ENCODE data around the gene CNP. TPM values are rescaled to one million over a fixed set of nuclear protein-coding genes. Genes with fewer than 3 reads are reported as not detected.

The CNP gene
- total RNA-seq: 10 to 100 TPM; 89.8 to 91.0 TPM

DNA sequence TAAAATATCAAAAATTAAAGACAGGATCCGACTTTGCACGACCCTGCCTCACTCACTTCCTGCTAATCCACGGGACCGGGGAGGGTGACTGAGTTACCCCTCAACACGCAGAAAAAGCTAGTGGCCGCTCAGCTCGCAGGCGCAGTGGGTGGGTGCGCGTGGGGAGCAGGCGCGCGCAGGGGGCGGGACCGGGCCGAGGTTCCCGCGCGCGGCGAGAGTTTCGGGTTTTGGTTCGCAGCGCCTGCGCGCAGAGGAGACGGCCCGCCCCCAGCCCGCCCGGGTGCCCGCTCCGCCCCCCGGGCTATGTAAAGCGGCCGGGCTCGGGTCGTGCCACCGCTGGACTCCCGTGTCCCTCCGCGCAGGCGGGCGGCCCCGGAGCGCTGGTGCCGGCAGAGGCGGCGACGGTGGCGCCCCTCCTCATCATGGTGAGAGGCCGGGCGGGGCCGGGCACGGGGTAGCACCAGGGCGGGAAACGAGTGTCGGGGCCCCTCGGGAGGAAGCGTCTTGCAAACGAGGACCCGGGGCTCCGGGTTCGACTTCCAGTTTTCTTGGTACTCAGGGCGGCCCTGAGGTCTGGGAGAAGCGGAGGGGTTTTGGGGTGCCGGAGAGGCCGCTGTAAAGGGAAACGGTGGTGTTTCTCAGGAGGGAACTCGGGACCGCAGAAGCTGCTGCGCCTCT, at the start of gene CNP:
CNP (plus strand) TSS at position 333 of the 678 bp plus-strand sequence; CDS start at position 423, 90 bp downstream.
- H3K9me3 Mint-ChIP-seq: no peaks in the 10 kb centered on the region
- DNase-seq: peak; percentile 93
- peak within 1 kb of the TSS; percentile 84 for H3K27ac Mint-ChIP-seq
- POLR2A ChIA-PET: interaction anchor here (0.5 to 6.4 kb wide), 39 partner anchors 9 to 1680 kb away, joined by 3 to 118 read pairs (median 4); partner anchors contain the start of genes ACLY, DHX58, DNAJC7 and EIF1
- H3K36me3 Mint-ChIP-seq (ENCODE audit: low read depth): peaks cover 28% of the 10 kb centered on the region
- no peaks in the 10 kb centered on the region for H3K27me3 Mint-ChIP-seq
- peak within 1 kb of the TSS; percentile 81 for H3K4me3 Mint-ChIP-seq
- peaks cover 50% of the 10 kb centered on the region for H3K4me1 Mint-ChIP-seq
- CTCF ChIA-PET: interaction anchor here (0.7 to 4.2 kb wide), 14 partner anchors 9 to 256 kb away, joined by 3 to 19 read pairs (median 5); partner anchors contain the start of genes DHX58, DNAJC7, NKIRAS2 and ODAD4

DNA sequence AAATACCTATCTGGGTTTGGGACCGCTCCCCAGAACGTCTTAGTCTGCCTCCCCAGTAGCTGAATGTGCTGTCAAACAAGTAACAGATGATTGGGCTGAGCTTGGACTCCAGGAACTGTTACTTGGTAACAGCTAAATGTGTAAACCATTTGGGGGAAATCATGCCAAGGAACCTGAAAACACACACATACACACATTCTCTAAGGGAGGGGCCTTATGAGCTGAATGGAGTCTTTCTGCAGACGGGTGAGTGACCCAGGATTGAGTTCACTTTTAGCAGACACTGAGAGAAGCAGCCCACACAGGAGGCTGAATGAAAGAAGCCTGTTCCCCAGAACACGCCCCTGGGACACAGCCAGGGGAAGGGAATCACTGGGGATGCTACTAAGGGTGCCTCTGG, 49.4 kb upstream of the CNP start:
- peaks cover 41% of the 10 kb centered on the region for H3K4me1 Mint-ChIP-seq
- ChIA-PET CTCF (interaction anchor here (1.2 to 2.5 kb wide), 4 partner anchors 13 to 131 kb away, joined by 3 to 21 read pairs (median 8); partner anchors contain the start of genes DNAJC7, JUP and ODAD4), POLR2A (interaction anchor here (1.0 to 4.0 kb wide), 13 partner anchors 8 to 228 kb away, joined by 3 to 108 read pairs (median 9); partner anchors contain the start of genes CNP, DHX58, DNAJC7 and EIF1)
- DNase-seq: no peak
- H3K4me3 Mint-ChIP-seq: peak overlapping the region; percentile 96
- no peaks in the 10 kb centered on the region for H3K9me3 Mint-ChIP-seq
- peaks cover 41% of the 10 kb centered on the region for H3K36me3 Mint-ChIP-seq (ENCODE audit: low read depth)
- H3K27me3 Mint-ChIP-seq: no peaks in the 10 kb centered on the region
- peak overlapping the region; percentile 90 for H3K27ac Mint-ChIP-seq

DNA sequence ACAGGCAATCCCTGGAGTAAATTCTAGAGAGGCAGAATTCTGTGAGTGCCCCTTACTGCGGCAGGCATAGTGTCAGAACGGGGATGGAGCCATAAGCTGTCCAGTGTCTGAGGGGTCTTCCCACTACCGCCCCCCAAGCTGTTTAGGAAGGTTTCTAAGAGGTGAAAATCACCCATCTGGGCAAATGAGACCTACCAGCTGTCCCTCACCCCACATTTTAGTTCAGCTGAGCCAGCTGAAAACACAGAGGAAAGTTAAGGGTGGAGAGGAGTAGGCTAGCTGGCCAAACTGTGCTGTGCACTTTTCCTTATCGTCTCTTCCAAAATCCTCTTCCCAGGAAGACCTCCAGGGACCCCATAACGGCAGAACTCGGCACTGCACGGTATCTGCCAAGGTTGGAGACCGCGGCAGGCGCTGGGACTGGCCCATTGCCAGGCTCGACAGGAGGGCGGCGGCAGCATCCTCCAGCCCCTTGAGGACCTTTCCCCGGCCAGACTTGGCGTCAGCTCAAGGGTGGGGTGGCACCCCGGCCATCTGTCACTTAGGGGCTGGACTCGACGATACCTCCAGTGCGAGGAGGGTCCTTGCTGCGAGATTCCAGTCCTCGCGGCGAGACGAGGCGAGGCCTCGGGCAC, 48.8 kb upstream of the CNP start:
- Mint-ChIP-seq H3K4me3 (peak overlapping the region; percentile 96), H3K27ac (peak overlapping the region; percentile 90), H3K27me3 (no peaks in the 10 kb centered on the region), H3K36me3 (ENCODE audit: low read depth) (peaks cover 35% of the 10 kb centered on the region), H3K9me3 (no peaks in the 10 kb centered on the region), H3K4me1 (peaks cover 41% of the 10 kb centered on the region)
- DNase-seq: peak; percentile 38
- ChIA-PET CTCF (interaction anchor here (1.0 to 2.5 kb wide), 9 partner anchors 11 to 229 kb away, joined by 3 to 21 read pairs (median 6); partner anchors contain the start of genes CNP, DNAJC7, EIF1 and JUP), POLR2A (interaction anchor here (0.7 to 4.0 kb wide), 25 partner anchors 9 to 1443 kb away, joined by 3 to 108 read pairs (median 4); partner anchors contain the start of genes CNP, DHX58, DNAJC7 and EIF1)

DNA sequence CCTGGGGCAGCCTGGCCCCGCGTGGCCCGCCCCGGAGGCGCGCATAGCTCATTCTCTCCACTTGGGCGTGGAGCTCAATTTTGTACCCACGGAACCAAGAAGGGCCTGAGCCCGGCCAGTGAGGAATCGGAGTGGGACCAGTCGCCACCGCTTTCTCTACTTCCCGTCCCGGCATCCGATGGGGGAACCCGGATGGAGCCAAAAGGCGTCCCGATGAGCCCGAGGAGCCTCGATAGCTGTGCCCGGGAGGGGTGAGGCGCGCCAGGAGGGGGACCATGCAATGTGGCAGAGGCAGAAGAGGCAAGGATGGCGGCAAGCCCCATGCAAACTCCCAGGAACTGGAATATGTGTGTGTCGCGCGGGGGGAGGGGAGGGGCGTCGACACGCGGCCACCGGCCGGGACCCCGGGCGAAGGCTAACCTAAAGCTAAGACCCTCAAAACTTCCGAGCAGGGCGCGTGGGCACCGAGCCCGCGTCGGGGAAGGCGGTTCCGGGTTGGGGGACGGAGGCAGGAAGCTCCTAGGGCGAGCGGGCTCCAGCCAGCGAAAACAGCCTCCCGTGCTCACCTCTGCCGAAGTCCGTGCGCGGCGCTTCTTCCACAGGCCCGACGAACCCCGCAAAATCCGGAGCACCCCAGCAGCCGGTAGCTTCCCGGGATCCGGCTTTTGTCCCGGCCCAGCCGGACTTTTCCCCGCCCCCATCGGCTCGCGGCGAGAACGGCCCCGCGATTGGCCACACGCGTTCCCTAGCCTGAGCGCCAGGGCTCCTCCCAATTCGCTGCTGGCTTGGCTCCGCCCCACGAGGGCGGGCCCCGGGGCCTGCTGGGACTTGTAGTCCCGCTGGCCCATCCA, 48.1 kb upstream of the CNP start, which contains the start of gene ACLY:
ACLY (minus strand) TSS at position 638 of the 851 bp plus-strand sequence. CDS start 5,078 bp downstream, outside the sequence.
- POLR2A ChIA-PET: interaction anchor here (0.5 to 4.0 kb wide), 27 partner anchors 9 to 1442 kb away, joined by 3 to 108 read pairs (median 4); partner anchors contain the start of genes CNP, DHX58, DNAJC7 and EIF1

DNA sequence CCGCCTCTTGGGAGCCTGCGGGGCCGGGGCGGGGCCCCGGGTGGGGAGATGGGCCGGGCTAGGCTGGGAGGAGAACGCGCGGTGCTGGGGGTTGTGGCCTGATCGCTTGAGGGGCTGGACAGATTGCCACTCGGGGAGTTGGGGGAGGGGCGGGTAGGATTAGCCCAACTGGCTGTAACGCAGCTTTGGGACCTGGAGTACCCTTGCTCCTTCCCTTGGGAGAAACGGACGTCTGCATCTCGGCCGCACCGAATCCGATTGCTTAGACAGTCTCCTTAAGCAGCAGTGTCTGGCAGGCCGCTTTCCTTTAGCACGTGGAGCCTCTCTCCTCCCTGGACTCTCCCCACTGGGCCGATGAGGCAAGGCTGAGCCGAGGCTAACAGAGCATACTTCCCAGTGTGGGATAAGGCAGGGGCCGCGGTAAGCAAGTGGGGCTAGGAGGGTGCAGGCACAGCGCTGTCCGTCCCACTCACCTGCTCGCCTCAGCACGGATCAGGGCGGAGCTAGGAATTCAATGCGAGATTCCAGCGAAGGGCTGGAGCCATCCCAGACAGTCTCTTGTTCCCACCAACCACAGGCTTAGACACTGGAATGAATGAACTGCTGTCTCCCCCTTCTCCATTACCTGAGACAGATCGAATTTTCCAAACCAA, 47.3 kb upstream of the CNP start:
- H3K4me3 Mint-ChIP-seq: peak overlapping the region; percentile 96

More for the DNA sequence above, 48.1 kb upstream of the CNP start, which contains the start of gene ACLY:
- Mint-ChIP-seq H3K36me3 (ENCODE audit: low read depth) (peaks cover 28% of the 10 kb centered on the region), H3K4me3 (peak within 1 kb of the TSS; percentile 96), H3K9me3 (no peaks in the 10 kb centered on the region), H3K4me1 (peaks cover 38% of the 10 kb centered on the region), H3K27ac (peak within 1 kb of the TSS; percentile 90), H3K27me3 (no peaks in the 10 kb centered on the region)
- CTCF ChIA-PET: interaction anchor here (0.8 to 2.5 kb wide), 14 partner anchors 10 to 240 kb away, joined by 3 to 21 read pairs (median 4); partner anchors contain the start of genes CNP, DNAJC7, EIF1 and JUP
- peak; percentile 97 for DNase-seq

DNA sequence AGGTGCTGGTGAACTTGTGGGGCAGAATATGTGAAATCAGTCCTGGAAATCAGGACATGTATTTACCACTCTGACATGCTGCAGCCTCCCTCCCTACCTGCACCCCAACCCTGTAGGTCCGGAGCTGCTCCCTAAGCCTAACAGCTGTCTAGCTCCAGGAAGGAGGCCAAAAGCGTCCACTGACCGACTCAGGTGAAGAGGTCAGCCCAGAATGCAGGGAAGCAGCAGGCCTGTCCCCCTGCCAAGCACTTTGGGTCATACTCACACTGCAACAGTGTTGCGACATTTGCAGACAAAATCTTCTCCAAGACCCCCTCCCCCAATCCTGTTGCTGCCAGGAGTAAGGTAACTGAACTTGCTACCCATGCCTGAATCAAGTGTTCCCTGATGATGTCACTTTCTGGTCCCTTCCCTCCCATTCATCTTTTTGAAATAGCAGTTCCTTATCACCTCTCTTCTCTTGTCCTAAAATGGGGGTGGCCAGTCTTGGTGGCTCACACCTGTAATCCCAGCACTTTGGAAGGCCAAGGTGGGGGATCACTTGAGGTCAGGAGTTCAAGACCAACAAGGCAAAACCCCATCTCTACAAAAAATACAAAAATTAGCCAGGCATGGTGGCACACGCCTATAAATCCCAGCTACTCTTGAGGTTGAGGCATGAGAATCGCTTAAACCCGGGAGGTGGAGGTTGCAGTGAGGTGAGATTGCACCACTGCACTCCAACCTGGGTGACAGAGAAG, 46.6 kb upstream of the CNP start:
- Mint-ChIP-seq H3K36me3 (ENCODE audit: low read depth) (peaks cover 18% of the 10 kb centered on the region), H3K4me3 (peak overlapping the region; percentile 52), H3K27ac (no peak overlapping the region), H3K27me3 (no peaks in the 10 kb centered on the region), H3K9me3 (no peaks in the 10 kb centered on the region), H3K4me1 (peaks cover 26% of the 10 kb centered on the region)
- no peak for DNase-seq
- ChIA-PET CTCF (interaction anchor here (0.6 kb wide), 1 partner anchor 230 kb away, joined by 3 read pairs; no protein-coding TSS in a partner anchor), POLR2A (interaction anchor here (2.9 to 4.0 kb wide), 2 partner anchors 10 to 56 kb away, joined by 22 to 108 read pairs; partner anchors contain the start of genes KLHL11 and ODAD4)

More for the DNA sequence above, 47.3 kb upstream of the CNP start:
- no peak for DNase-seq
- Mint-ChIP-seq H3K9me3 (no peaks in the 10 kb centered on the region), H3K27ac (peak overlapping the region; percentile 90), H3K27me3 (no peaks in the 10 kb centered on the region), H3K4me1 (peaks cover 33% of the 10 kb centered on the region), H3K36me3 (ENCODE audit: low read depth) (peaks cover 23% of the 10 kb centered on the region)
- ChIA-PET POLR2A (interaction anchor here (0.8 to 4.0 kb wide), 15 partner anchors 10 to 230 kb away, joined by 3 to 108 read pairs (median 8); partner anchors contain the start of genes CNP, DHX58, DNAJC7 and EIF1), CTCF (interaction anchor here (1.0 to 2.5 kb wide), 10 partner anchors 9 to 240 kb away, joined by 3 to 21 read pairs (median 4); partner anchors contain the start of genes DNAJC7, EIF1, KLHL11 and NKIRAS2)

DNA sequence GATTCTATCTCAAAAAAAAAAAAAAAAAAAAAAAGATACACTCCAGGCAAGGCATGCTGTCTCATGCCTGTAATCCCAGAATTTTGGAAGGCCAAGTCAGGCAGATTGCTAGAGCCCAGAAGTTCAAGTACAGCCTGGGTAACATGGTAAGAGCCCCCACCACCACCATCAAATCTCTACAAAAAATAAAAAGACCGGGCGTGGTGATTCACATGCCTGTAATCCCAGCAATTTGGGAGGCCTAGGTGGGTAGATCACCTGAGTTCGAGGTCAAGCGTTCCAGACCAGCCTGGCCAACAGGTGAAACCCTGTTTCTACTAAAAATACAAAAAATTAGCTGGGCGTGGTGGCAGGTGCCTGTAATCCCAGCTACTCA, 46.0 kb upstream of the CNP start:
- H3K36me3 Mint-ChIP-seq (ENCODE audit: low read depth): peaks cover 15% of the 10 kb centered on the region
- DNase-seq: no peak
- CTCF ChIA-PET: interaction anchor here (0.6 to 1.1 kb wide), 2 partner anchors 38 to 231 kb away, joined by 3 read pairs; no protein-coding TSS in a partner anchor
- no peak overlapping the region for H3K27ac Mint-ChIP-seq
- no peaks in the 10 kb centered on the region for H3K27me3 Mint-ChIP-seq
- POLR2A ChIA-PET: interaction anchor here (1.8 kb wide), 1 partner anchor 10 kb away, joined by 8 read pairs; the partner anchor contains the start of gene ODAD4
- H3K4me1 Mint-ChIP-seq: peaks cover 24% of the 10 kb centered on the region
- no peaks in the 10 kb centered on the region for H3K9me3 Mint-ChIP-seq
- H3K4me3 Mint-ChIP-seq: no peak overlapping the region

DNA sequence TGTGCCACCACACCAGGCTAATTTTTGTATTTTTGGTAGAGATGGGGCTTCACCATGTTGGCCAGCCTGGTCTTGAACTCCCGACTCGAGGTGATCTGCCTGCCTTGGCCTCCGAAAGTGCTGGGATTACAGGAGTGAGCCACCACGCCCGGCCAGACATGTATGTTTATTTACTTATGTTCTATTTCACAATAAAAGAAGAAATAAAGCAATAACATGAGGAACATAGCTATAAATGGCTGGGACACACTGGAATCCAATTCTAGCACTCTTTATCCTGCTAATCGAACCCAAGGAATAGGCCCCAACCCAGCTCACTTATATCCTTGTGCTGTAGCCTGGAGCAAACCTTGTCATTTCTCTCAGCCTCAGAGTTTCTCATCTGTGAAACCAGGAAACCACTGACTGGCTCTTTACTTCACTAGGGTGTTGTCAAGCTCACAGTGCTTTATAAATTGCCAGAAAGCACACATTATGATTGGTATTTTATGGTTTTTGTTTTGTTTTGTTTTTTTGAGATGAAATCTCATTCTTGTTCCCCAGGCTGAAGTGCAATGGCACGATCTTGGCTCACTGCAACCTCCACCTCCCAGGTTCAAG, 40.5 kb upstream of the CNP start:
- peak overlapping the region; percentile 26 for H3K27ac Mint-ChIP-seq
- peaks cover 32% of the 10 kb centered on the region for H3K4me1 Mint-ChIP-seq
- no peaks in the 10 kb centered on the region for H3K27me3 Mint-ChIP-seq
- no peaks in the 10 kb centered on the region for H3K9me3 Mint-ChIP-seq
- no peak for DNase-seq
- POLR2A ChIA-PET: interaction anchor here (7.9 kb wide), 1 partner anchor 8 kb away, joined by 108 read pairs; the partner anchor contains the start of gene ACLY
- CTCF ChIA-PET: no interaction called here
- H3K36me3 Mint-ChIP-seq (ENCODE audit: low read depth): peaks cover 2% of the 10 kb centered on the region
- H3K4me3 Mint-ChIP-seq: no peak overlapping the region

DNA sequence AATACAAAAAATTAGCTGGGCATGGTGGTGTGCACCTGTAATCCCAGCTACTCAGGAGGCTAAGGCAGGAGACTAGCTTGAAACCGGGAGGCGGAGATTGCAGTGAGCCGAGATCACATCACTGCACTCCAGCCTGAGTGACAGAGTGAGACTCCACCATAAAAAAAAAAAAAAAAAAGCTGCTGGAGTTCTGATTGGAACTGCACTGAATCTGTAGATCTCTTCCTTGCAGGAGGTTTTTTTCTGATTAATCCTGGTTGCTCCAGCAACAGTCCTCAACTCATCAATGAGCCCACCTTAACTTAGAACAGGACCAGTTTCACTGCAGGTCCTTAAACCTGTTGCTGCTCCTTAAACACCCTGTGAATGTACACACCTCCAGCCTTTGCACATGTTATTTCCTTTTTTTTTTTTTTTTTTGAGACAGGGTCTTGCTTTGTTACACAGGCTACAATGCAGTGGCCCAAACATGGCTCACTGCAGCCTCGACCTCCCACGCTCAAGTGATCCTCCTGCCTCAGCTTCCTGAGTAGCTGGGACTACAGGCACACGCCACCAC, 37.8 kb upstream of the CNP start:
- ChIA-PET POLR2A (interaction anchor here (2.2 to 7.9 kb wide), 4 partner anchors 10 to 88 kb away, joined by 10 to 108 read pairs (median 34); partner anchors contain the start of genes ACLY, CNP and DNAJC7), CTCF (interaction anchor here (0.7 to 1.9 kb wide), 6 partner anchors 10 to 465 kb away, joined by 3 to 7 read pairs (median 5); partner anchors contain the start of genes ACLY, DNAJC7, P3H4 and STAT3)
- Mint-ChIP-seq H3K4me3 (peak overlapping the region; percentile 95), H3K4me1 (peaks cover 57% of the 10 kb centered on the region), H3K27me3 (no peaks in the 10 kb centered on the region), H3K27ac (peak overlapping the region; percentile 96), H3K36me3 (ENCODE audit: low read depth) (peaks cover 2% of the 10 kb centered on the region), H3K9me3 (no peaks in the 10 kb centered on the region)
- DNase-seq: no peak

All from activated CD4-positive, alpha-beta memory T cell treated with anti-CD3 and anti-CD28 coated beads, Interleukin-2, amount 10 ng/mL, durations not matched to agents 7 days and 5 days (primary cell).